NCI-H2171 treated with DMSO at 0.1 percent for 48 hours (cell line): ENCODE data around the gene KANSL1.
"Not testable (repeated sequence)": the region's sequence is repeated elsewhere in the genome, so short reads cannot be mapped to it uniquely, and the experiment has no call there.

ENCODE experiments used
- DNase-seq: peaks from one replicate; lab custom pipeline; 2025; lab: John Stamatoyannopoulos, UW

The KANSL1 gene

GRCh38 chr17:46110219-46110618 is 83.0 kb downstream of the KANSL1 start:
- DNase-seq, result no peak

GRCh38 chr17:46109603-46110189 is 83.5 kb downstream of the KANSL1 start:
- no peak for DNase-seq

- DNase-seq, result no peak
Observed at GRCh38 chr17:46108550-46109110, 84.6 kb downstream of the KANSL1 start.

- no peak for DNase-seq
Observed at GRCh38 chr17:46108120-46108519, 85.1 kb downstream of the KANSL1 start.

GRCh38 chr17:46106966-46107644 is 86.1 kb downstream of the KANSL1 start:
- DNase-seq, result no peak

- DNase-seq, result not testable (repeated sequence)
Observed at GRCh38 chr17:46102806-46103205, 90.4 kb downstream of the KANSL1 start.

- not testable (repeated sequence) for DNase-seq
Observed at GRCh38 chr17:46101785-46102617, 91.2 kb downstream of the KANSL1 start.

GRCh38 chr17:46100590-46100989 is 92.6 kb downstream of the KANSL1 start:
- no peak for DNase-seq

- DNase-seq, result no peak
Observed at GRCh38 chr17:46099865-46100264, 93.4 kb downstream of the KANSL1 start.

- DNase-seq, result no peak
Observed at GRCh38 chr17:46097497-46097896, 95.7 kb downstream of the KANSL1 start.

- DNase-seq, result no peak
Observed at GRCh38 chr17:46092991-46093390, 100.2 kb downstream of the KANSL1 start.

- DNase-seq, result no peak
Observed at GRCh38 chr17:46090871-46091270, 102.4 kb downstream of the KANSL1 start.

- no peak for DNase-seq
Observed at GRCh38 chr17:46089389-46089965, 103.8 kb downstream of the KANSL1 start.

GRCh38 chr17:46088595-46088994 is 104.6 kb downstream of the KANSL1 start:
- DNase-seq, result no peak

- DNase-seq, result not testable (repeated sequence)
Observed at GRCh38 chr17:46087871-46088270, 105.4 kb downstream of the KANSL1 start.

- DNase-seq, result no peak
Observed at GRCh38 chr17:46086821-46087220, 106.4 kb downstream of the KANSL1 start.

GRCh38 chr17:46085522-46085921 is 107.7 kb downstream of the KANSL1 start:
- no peak for DNase-seq

- no peak for DNase-seq
Observed at GRCh38 chr17:46082257-46082656, 111.0 kb downstream of the KANSL1 start.

- no peak for DNase-seq
Observed at GRCh38 chr17:46081018-46081320, 112.3 kb downstream of the KANSL1 start.

GRCh38 chr17:46080118-46081017 is 112.9 kb downstream of the KANSL1 start:
- DNase-seq, result no peak

- DNase-seq, result no peak
Observed at GRCh38 chr17:46078675-46079074, 114.6 kb downstream of the KANSL1 start.
